KMS-11 (cell line): Measurements from ENCODE around the gene MAPK7.

Experiments
- H2AFZ ChIP-seq: fragments of 200-600 bp; sonication (generic); 2 replicates; pipeline ENCODE4 v1.6.1; 2016; ENCODE audit warnings: antibody characterized with exemption, mixed run types, low read depth
- H3K27ac ChIP-seq: fragments of 200-600 bp; sonication (generic); 2 replicates; pipeline ENCODE4 v1.6.1; 2016; ENCODE audit warnings: mild to moderate bottlenecking, mixed run types
- H3K27me3 ChIP-seq: fragments of 200-600 bp; sonication (generic); 2 replicates; pipeline ENCODE4 v1.6.1; 2017; ENCODE audit warnings: mild to moderate bottlenecking, low read depth, mixed run types, moderate library complexity; ENCODE audit not compliant: insufficient read depth
- H3K36me3 ChIP-seq: fragments of 200-600 bp; sonication (generic); 2 replicates; pipeline ENCODE4 v1.6.1; 2017; ENCODE audit warnings: mild to moderate bottlenecking, mixed run types; ENCODE audit not compliant: insufficient read depth
- H3K4me1 ChIP-seq: fragments of 200-600 bp; sonication (generic); 2 replicates; pipeline ENCODE4 v1.6.1; 2016; ENCODE audit warnings: mild to moderate bottlenecking, low read depth, mixed run types; ENCODE audit not compliant: poor library complexity, severe bottlenecking
- H3K4me2 ChIP-seq: fragments of 200-600 bp; sonication (generic); 2 replicates; pipeline ENCODE4 v1.7.0; 2016; ENCODE audit warnings: mild to moderate bottlenecking, mixed run types
- H3K4me3 ChIP-seq: fragments of 200-600 bp; sonication (generic); IDR thresholded peaks from 2 replicates; pipeline ENCODE4 v1.6.1; 2017; ENCODE audit warnings: low read depth, low read length, mixed read lengths; ENCODE audit not compliant: insufficient read depth
- H3K79me2 ChIP-seq: fragments of 200-600 bp; sonication (generic); 2 replicates; pipeline ENCODE4 v1.6.1; 2016; ENCODE audit warnings: low read depth, mixed run types; ENCODE audit not compliant: insufficient read depth
- H3K9ac ChIP-seq: fragments of 200-600 bp; sonication (generic); 2 replicates; pipeline ENCODE4 v1.6.1; 2016; ENCODE audit warnings: mild to moderate bottlenecking, mixed run types
- H4K20me1 ChIP-seq: fragments of 200-600 bp; sonication (generic); 2 replicates; pipeline ENCODE4 v1.6.1; 2016; ENCODE audit warnings: mild to moderate bottlenecking, mixed run types; ENCODE audit not compliant: insufficient read depth
- TF ChIP-seq, protein P1 (sequence below): fragments of 200-600 bp; sonication (generic); conservative IDR thresholded peaks from 2 replicates; pipeline ENCODE4 v1.6.1; 2017; ENCODE audit warnings: low read depth, mild to moderate bottlenecking, antibody characterized with exemption, low read length, moderate library complexity, mixed read lengths

The MAPK7 gene

DNA sequence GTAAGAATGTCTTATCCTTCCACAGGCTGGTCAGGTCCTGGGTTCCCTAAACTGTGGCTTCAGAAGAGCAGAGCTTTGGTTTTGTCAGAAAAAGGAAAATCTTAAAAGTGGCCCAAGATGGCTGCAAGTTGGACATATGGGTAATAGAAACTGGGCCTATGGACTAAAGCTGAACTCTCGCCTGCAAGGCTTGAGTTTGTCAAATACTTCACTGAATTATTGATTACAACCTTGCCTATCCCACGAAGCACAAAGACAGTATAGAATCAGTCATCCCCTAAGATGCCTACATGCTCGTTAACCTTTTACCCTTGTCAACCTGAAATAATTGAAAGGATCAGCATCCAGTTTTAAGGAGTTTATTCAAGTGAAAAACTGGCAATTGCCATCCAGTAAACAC lies 53.4 kb downstream of the MAPK7 start:
- Histone ChIP-seq H3K4me1 (no peaks in the 10 kb centered on the region), H3K9ac (no peak overlapping the region)
- TF ChIP-seq, protein P1, sequence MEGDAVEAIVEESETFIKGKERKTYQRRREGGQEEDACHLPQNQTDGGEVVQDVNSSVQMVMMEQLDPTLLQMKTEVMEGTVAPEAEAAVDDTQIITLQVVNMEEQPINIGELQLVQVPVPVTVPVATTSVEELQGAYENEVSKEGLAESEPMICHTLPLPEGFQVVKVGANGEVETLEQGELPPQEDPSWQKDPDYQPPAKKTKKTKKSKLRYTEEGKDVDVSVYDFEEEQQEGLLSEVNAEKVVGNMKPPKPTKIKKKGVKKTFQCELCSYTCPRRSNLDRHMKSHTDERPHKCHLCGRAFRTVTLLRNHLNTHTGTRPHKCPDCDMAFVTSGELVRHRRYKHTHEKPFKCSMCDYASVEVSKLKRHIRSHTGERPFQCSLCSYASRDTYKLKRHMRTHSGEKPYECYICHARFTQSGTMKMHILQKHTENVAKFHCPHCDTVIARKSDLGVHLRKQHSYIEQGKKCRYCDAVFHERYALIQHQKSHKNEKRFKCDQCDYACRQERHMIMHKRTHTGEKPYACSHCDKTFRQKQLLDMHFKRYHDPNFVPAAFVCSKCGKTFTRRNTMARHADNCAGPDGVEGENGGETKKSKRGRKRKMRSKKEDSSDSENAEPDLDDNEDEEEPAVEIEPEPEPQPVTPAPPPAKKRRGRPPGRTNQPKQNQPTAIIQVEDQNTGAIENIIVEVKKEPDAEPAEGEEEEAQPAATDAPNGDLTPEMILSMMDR, result no peak

More for the DNA sequence above, 53.4 kb downstream of the MAPK7 start:
- H2AFZ ChIP-seq, result no peak overlapping the region
- no peak overlapping the region for H3K4me2 ChIP-seq
- no peak overlapping the region for H3K27ac ChIP-seq
- no peaks in the 10 kb centered on the region for H3K36me3 ChIP-seq
- no peaks in the 10 kb centered on the region for H4K20me1 ChIP-seq
- no peak overlapping the region for H3K4me3 ChIP-seq
- H3K27me3 ChIP-seq, result no peaks in the 10 kb centered on the region
- no peaks in the 10 kb centered on the region for H3K79me2 ChIP-seq
